HG03103 (cell line): ENCODE results near the gene BRSK2.

Experiments used
- ATAC-seq: cut with Tn5 transposase; IDR thresholded peaks from one replicate; pipeline ENCODE4 v1.9.1; 2021; ENCODE audit warnings: low read depth; ENCODE audit not compliant: unreplicated experiment

Gene BRSK2

GRCh38 chr11:1373536-1374214 is 16.1 kb upstream of the BRSK2 start:
- no peak for ATAC-seq

GRCh38 chr11:1375161-1375954 is 14.4 kb upstream of the BRSK2 start:
- ATAC-seq = no peak

- ATAC-seq = no peak
Measured at GRCh38 chr11:1375955-1376258, 13.8 kb upstream of the BRSK2 start.

- no peak for ATAC-seq
Measured at GRCh38 chr11:1377231-1377780, 12.4 kb upstream of the BRSK2 start.

GRCh38 chr11:1381793-1382425 is 7.8 kb upstream of the BRSK2 start:
- no peak for ATAC-seq

- ATAC-seq = no peak
Measured at GRCh38 chr11:1382429-1382828, 7.3 kb upstream of the BRSK2 start.

- ATAC-seq = peak; percentile 78
Measured at GRCh38 chr11:1382831-1383607, 6.7 kb upstream of the BRSK2 start.

GRCh38 chr11:1384199-1384970 is 5.3 kb upstream of the BRSK2 start:
- ATAC-seq = no peak

GRCh38 chr11:1387521-1387920 is 2.2 kb upstream of the BRSK2 start:
- ATAC-seq = no peak

- no peak for ATAC-seq
Measured at GRCh38 chr11:1387961-1388762, 1.6 kb upstream of the BRSK2 start.

- no peak for ATAC-seq
Measured at GRCh38 chr11:1388763-1389102, 1.0 kb upstream of the BRSK2 start.

- peak; percentile 88 for ATAC-seq
Measured at GRCh38 chr11:1389103-1389931, 417 bp upstream of the BRSK2 start.

- no peak for ATAC-seq
Measured at GRCh38 chr11:1390569-1391164, 933 bp downstream of the BRSK2 start.

GRCh38 chr11:1391165-1392075 is 1.7 kb downstream of the BRSK2 start:
- no peak for ATAC-seq

- no peak for ATAC-seq
Measured at GRCh38 chr11:1392111-1392510, 2.4 kb downstream of the BRSK2 start.

GRCh38 chr11:1392561-1392960 is 2.8 kb downstream of the BRSK2 start:
- ATAC-seq = no peak
